Pancreas (tissue), 10 donors: ENCODE measurements around the gene GP1BB. TPM values are rescaled to one million over a fixed set of nuclear protein-coding genes. Genes with fewer than 3 reads are reported as not detected.

Source experiments
- ATAC-seq, 4 donors: fragments of 200-7000 bp; cut with Tn5 transposase; one replicate each; pipeline versions ENCODE4 v1.8.0 to v1.9.1; 2020; ENCODE audit warnings: mild to moderate bottlenecking in 4 of 4, moderate library complexity in 4 of 4
- DNase-seq, 6 donors: peaks; one replicate each; pipeline ENCODE4 v3.0.0-alpha.2; 2020
- FAIRE-seq: peaks from 2 replicates; lab custom pipeline; 2012; peaks lifted over from hg19 to GRCh38; lab: Jason Lieb, UNC
- H3K27ac ChIP-seq, 4 donors: fragments of 200-600 bp; sonication (generic); 1 replicate in 3 of 4; 2 replicates in 1 of 4; pipeline versions ENCODE4 v1.5.0 to v1.8.0; 2020
- H3K27me3 ChIP-seq, 4 donors: fragments of 200-600 bp; one replicate each; pipeline ENCODE4 v1.8.0; 2021
- H3K36me3 ChIP-seq, 3 donors: fragments of 200-600 bp; sonication (generic) in 1 of 3; one replicate each; pipeline versions ENCODE4 v1.5.0 to v1.8.0; 2020 to 2021
- H3K4me1 ChIP-seq, 3 donors: fragments of 200-600 bp; one replicate each; pipeline ENCODE4 v1.8.0; 2021
- H3K4me3 ChIP-seq, 4 donors: fragments of 200-600 bp; sonication (generic) in 2 of 4; one replicate each; pipeline versions ENCODE4 v1.5.0 to v1.8.0; 2020 to 2021
- H3K9me3 ChIP-seq, 4 donors: fragments of 200-600 bp; one replicate each; pipeline ENCODE4 v1.8.0; 2021
- WGBS, 2 donors: extraction: QIAGEN DNeasy Blood & Tissue Kit; methylation state at CpG; one replicate each; pipeline ENCODE4 v1.1.7; 2013; 5-methylcytosine and 5-hydroxymethylcytosine counted together
- intact Hi-C, 3 donors: fragments of 100-400 bp; cut with DNase I; formaldehyde crosslinking; loops; one replicate each; pipeline versions ENCODE4 v1.11.1 to v1.14.2; 2022
- polyA plus RNA-seq, 2 donors: library from polyadenylated mRNA; stranded (reverse); fragments of 200-250 nt; gene quantifications; one replicate each; pipeline ENCODE4 v1.2.3, GENCODE V29; 2013
- total RNA-seq, 6 donors: library from RNA; stranded (reverse); fragmentation: NEBNext Ultra II Directional in 4 of 6; extraction: Animal tissue kit (Norgen Biotek cat#: 25700) in 4 of 6; gene quantifications; one replicate each; pipeline versions ENCODE4 v1.2.1 to v1.2.4, GENCODE V29; 2021 to 2023
- TF ChIP-seq, protein P1 (sequence below), 4 donors: fragments of 200-600 bp; sonication (generic) in 3 of 4; IDR thresholded peaks; one replicate each; pipeline versions ENCODE4 v1.5.0 to v1.8.0; 2021; ENCODE audit warnings: antibody characterized with exemption in 4 of 4
- donor health status: healthy with polysubstance abuse.
- donor health status: DM: no; HTN: no; CAD: no; lungs with moderate emphysema.
- donor health status: DM: no; HTN: no; CAD: no.
- donor health status: control.
- donor health status: control.
- donor health status: Bipolar disorder and iron deficiency.
- donor health status: DM: yes; HTN: yes; CAD: no.
- donor health status: DM: no; HTN: no; CAD: no.
- donor health status: DM: no; HTN: no; CAD: no.
- donor health status: DM: yes; HTN: yes; CAD: no.

Gene GP1BB
- total and polyA plus RNA-seq, 8 donors = 1.2 to 21.2 (median 1.5) TPM; not detected in 2

DNA sequence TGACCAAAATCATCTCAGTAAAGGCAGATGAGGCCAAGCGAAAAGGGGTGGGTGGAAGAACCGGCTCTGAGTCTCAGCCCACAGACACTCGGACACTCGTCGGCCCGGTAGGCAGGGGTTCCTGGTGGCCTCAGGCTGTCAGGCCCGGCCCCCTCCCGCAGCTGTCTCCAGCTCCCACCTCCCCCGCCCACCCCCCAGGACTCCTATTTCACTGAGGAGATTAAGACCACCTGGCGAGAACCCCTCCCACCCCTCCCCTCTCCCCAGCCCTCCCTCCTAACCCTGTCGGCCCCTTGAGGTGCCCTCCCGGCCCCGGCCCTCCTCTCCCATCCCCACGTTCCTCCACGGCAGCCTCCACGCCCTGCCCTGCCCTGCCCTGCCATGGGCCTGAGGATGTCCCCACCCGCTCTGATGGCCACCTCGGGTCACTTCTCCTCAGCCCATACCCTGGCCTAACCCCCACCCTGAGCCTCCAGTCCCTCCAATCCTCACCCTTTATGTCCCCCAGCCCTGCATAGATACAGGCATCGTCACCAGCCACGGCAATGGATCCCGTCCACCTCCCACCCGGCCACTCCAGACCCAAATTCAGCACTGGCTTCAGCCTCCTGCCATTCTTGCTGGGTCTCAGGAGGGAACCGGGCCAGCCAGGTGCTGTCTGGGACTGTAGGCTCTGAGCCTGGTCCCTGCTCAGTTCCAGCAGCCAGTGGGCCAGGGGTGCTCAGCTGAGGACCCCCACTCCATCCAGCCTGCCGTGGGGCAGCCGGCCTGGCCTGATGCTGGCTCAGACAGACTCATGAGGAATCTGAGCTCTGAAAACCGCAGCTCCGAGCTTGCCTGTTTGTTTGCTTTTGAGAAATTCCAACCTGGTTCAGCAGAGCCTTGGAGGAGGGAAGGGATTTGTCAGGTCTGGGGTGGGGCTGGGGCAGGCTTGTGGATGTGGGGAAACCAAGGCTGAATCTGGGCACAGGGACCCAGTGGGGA lies 27.5 kb downstream of the GP1BB start:
- 49 to 55% methylated on average over 26 to 27 of the region's 27 CpGs for WGBS, 2 donors
- no peak for DNase-seq
- H3K4me3 ChIP-seq = no peak overlapping the region
- ATAC-seq = no peak
- no peak overlapping the region for H3K27ac ChIP-seq
- TF ChIP-seq, protein P1, sequence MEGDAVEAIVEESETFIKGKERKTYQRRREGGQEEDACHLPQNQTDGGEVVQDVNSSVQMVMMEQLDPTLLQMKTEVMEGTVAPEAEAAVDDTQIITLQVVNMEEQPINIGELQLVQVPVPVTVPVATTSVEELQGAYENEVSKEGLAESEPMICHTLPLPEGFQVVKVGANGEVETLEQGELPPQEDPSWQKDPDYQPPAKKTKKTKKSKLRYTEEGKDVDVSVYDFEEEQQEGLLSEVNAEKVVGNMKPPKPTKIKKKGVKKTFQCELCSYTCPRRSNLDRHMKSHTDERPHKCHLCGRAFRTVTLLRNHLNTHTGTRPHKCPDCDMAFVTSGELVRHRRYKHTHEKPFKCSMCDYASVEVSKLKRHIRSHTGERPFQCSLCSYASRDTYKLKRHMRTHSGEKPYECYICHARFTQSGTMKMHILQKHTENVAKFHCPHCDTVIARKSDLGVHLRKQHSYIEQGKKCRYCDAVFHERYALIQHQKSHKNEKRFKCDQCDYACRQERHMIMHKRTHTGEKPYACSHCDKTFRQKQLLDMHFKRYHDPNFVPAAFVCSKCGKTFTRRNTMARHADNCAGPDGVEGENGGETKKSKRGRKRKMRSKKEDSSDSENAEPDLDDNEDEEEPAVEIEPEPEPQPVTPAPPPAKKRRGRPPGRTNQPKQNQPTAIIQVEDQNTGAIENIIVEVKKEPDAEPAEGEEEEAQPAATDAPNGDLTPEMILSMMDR (IDR thresholded peaks at IDR 0.05) = no peak
- FAIRE-seq = no peak
- no peaks in the 10 kb centered on the region for H3K4me1 ChIP-seq
- no peaks in the 10 kb centered on the region for H3K9me3 ChIP-seq
- peaks cover 0 to under 1% (median 0%) of the 10 kb centered on the region in 4 donors for H3K27me3 ChIP-seq
- H3K36me3 ChIP-seq = no peaks in the 10 kb centered on the region
- intact Hi-C loops = no loop called here

DNA sequence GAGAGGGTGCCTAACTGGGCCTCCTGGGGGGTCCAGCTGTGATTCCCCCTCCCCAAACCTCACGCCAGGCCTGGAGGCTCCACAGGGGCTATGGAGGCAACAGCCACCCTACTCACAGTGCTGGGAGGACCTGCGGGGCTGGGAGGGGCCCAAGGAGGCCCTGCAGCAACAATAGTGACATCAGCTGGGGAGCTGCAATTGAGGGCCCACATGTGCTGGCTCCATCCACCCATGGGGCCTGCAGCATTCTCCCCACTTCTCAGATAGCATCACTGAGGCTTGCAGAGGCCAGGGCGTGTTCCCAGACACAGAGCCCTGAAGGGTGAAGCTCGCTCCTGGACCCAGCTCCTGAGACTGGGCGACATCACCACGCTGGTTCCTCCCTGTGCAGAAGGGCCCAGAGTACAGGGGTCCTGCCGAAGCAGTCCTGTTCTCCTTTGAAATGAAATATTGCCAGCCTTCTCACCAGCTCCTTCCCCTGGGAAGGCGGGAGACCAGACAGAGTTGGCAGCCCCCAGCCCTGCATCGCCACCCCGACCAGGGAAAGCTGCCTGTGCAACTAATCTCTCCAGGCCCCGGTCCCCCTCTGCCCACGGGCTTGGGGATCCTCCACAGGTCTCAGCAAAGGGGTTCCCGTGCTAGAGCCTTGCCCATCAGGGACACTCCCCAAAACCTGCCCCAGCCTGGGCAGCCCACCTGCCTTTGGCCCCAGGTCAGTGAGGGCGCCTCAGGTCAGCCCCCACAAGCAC lies 28.3 kb downstream of the GP1BB start:
- no peak overlapping the region for H3K4me3 ChIP-seq
- DNase-seq (no peak), ATAC-seq (no peak), FAIRE-seq (no peak)
- WGBS, 2 donors = 75 to 83% methylated on average over 13 to 14 of the region's 14 CpGs
- H3K9me3 ChIP-seq = no peaks in the 10 kb centered on the region
- TF ChIP-seq, protein P1 (IDR thresholded peaks at IDR 0.05) = no peak
- H3K4me1 ChIP-seq = no peaks in the 10 kb centered on the region
- peaks cover 0 to 9% (median 3%) of the 10 kb centered on the region in 4 donors for H3K27me3 ChIP-seq
- H3K27ac ChIP-seq = no peak overlapping the region
- intact Hi-C loops = no loop called here
- no peaks in the 10 kb centered on the region for H3K36me3 ChIP-seq

DNA sequence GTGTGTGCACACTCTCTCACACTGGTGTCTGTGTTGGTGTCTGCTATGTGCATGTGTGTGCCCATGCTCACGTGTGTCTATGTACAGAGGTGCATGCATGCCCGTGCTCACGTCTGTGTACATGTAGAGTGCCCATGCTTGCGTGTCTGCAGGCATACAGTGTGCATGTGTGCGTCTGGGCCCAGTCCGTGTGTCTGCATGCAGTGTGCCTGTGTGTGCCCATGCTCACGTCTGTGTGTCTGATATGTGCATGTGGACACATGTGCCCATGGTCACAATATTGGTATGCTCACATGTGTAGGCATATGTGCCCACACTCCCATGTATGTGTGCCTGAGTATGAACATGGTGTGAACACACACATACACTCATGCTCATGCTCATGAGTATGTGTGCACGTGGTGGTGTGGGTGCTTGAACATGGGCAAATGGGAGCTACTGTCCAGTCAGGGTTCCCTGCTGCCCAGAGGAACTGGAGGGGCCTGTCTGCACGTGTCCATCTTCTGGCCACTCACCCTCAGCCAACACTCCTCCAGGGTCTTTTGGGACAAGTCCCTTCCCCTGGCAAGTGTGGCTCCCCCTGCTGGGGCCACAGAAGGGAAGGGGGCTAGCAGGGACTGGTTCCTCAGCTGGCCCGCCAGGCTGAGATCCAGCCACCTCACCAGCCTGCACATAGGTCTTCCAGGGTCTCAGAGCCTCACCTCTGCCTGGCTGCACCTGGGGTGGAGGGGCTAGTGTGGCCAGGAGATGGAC lies 29.9 kb downstream of the GP1BB start:
- WGBS, 2 donors = 67 to 78% methylated on average over 10 of the region's 10 CpGs
- Histone ChIP-seq H3K36me3 (no peaks in the 10 kb centered on the region), H3K4me3 (no peak overlapping the region), H3K4me1 (peaks cover 0 to 4% (median 0%) of the 10 kb centered on the region in 3 donors), H3K9me3 (no peaks in the 10 kb centered on the region), H3K27ac (no peak overlapping the region), H3K27me3 (peaks cover 0 to 9% (median 3%) of the 10 kb centered on the region in 4 donors)
- intact Hi-C loops = no loop called here
- DNase-seq (no peak), FAIRE-seq (no peak), ATAC-seq (no peak)
- TF ChIP-seq, protein P1 (IDR thresholded peaks at IDR 0.05) = no peak

DNA sequence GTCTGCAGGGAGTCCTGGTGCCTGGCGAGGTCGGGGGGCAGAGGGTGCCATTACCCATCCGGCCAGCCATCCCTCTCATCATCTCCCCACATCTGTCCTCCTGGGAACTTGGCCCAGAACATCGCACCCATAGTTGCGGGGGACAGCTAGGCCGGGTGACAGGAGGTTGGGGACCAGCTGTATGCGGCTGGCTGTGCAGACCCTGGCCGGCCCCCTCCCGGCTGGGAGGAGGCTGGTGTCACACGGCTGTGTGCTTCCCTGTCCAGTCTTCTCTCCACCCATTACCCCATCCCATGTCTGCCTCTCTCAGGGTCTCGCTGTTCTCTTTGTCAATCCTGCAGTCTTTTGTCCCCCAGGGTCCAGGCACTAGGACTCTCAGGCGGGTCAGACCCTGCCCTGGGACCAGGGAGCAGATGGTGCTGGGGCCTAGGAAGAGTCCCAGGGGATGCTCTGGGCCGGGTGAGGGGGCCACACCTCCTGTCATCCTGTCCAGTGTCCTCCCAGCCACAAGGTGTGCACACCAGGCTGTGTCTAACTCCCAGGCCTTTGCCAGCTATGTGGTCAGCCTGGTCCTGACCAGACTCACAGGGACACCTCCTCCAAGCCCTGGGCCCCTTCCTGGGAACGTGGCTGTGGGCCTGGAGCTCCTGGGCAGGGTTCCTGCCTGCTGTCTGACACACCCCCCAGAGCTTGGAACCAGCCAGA lies 30.8 kb downstream of the GP1BB start:
- WGBS, 2 donors = 58 to 65% methylated on average over 14 of the region's 14 CpGs
- TF ChIP-seq, protein P1 (IDR thresholded peaks at IDR 0.05) = no peak
- intact Hi-C loops = no loop called here
- no peaks in the 10 kb centered on the region for H3K36me3 ChIP-seq
- ATAC-seq = no peak
- H3K4me3 ChIP-seq = no peak overlapping the region
- FAIRE-seq = no peak
- H3K27ac ChIP-seq = no peak overlapping the region
- peaks cover 0 to 10% (median 3%) of the 10 kb centered on the region in 4 donors for H3K27me3 ChIP-seq
- H3K4me1 ChIP-seq = peaks cover 0 to 4% (median 0%) of the 10 kb centered on the region in 3 donors
- H3K9me3 ChIP-seq = no peaks in the 10 kb centered on the region
- no peak for DNase-seq
